ENCODE data around the gene MRPL16. TPM values are rescaled to one million over a fixed set of nuclear protein-coding genes. Genes with fewer than 3 reads are reported as not detected.

Gene MRPL16
- total and polyA plus RNA-seq, 3 donors from 2014 or later = 65.8 to 103 (median 87.9) TPM

- Histone ChIP-seq H3K9me3 (no peaks in the 10 kb centered on the region), H3K27ac (no peak overlapping the region), H3K36me3 (ENCODE audit: low read depth, missing control alignments) (no peaks in the 10 kb centered on the region), H3K4me1 (peaks cover 4% of the 10 kb centered on the region), H3K4me3 (peak overlapping the region in 1 of 2 donors; percentile 15), H3K27me3 (no peaks in the 10 kb centered on the region)
- WGBS, 2 donors = 63 to 72% methylated on average over 2 of the region's 2 CpGs
- intact Hi-C loops (cut with DNase I; ENCODE audit: low total_unique reads) = no loop called here
- DNase-seq = no peak
- no peak for TF ChIP-seq CTCF (IDR thresholded peaks at IDR 0.05)
Measured at GRCh38 chr11:59812220-59812619, 1.6 kb upstream of the MRPL16 start.

GRCh38 chr11:59810911-59811259 lies 307 bp upstream of the MRPL16 start:
- H3K36me3 ChIP-seq (ENCODE audit: low read depth, missing control alignments) = no peaks in the 10 kb centered on the region
- no peaks in the 10 kb centered on the region for H3K27me3 ChIP-seq
- intact Hi-C loops (cut with DNase I; ENCODE audit: low total_unique reads) = no loop called here
- H3K4me1 ChIP-seq = peaks cover 4% of the 10 kb centered on the region
- 1 to 6% methylated on average over 8 of the region's 8 CpGs for WGBS, 2 donors
- H3K4me3 ChIP-seq = peak overlapping the region; percentile 84 to 92
- TF ChIP-seq POLR2A (IDR thresholded peaks at IDR 0.05) = no peak
- TF ChIP-seq CTCF (IDR thresholded peaks at IDR 0.05) = no peak
- no peak for DNase-seq
- peak overlapping the region; percentile 85 to 88 for H3K27ac ChIP-seq
- no peaks in the 10 kb centered on the region for H3K9me3 ChIP-seq

- Histone ChIP-seq H3K4me3 (no peak overlapping the region), H3K4me1 (peaks cover 4% of the 10 kb centered on the region), H3K36me3 (ENCODE audit: low read depth, missing control alignments) (no peaks in the 10 kb centered on the region), H3K27ac (no peak overlapping the region), H3K9me3 (no peaks in the 10 kb centered on the region), H3K27me3 (no peaks in the 10 kb centered on the region)
- TF ChIP-seq POLR2A (IDR thresholded peaks at IDR 0.05) (no peak), CTCF (IDR thresholded peaks at IDR 0.05) (no peak)
- intact Hi-C loops (cut with DNase I; ENCODE audit: low total_unique reads) = no loop called here
- 40 to 78% methylated on average over 1 of the region's 1 CpG for WGBS, 2 donors
- DNase-seq = no peak
Measured at GRCh38 chr11:59807047-59807610, 3.4 kb downstream of the MRPL16 start.

- Histone ChIP-seq H3K27ac (no peak overlapping the region), H3K4me3 (no peak overlapping the region), H3K9me3 (no peaks in the 10 kb centered on the region), H3K27me3 (no peaks in the 10 kb centered on the region), H3K36me3 (ENCODE audit: low read depth, missing control alignments) (no peaks in the 10 kb centered on the region), H3K4me1 (no peaks in the 10 kb centered on the region)
- 96 to 98% methylated on average over 2 of the region's 2 CpGs for WGBS, 2 donors
- DNase-seq = no peak
- TF ChIP-seq CTCF (IDR thresholded peaks at IDR 0.05) (no peak), POLR2A (IDR thresholded peaks at IDR 0.05) (no peak)
- intact Hi-C loops (cut with DNase I; ENCODE audit: low total_unique reads) = loop anchor here (5.0 kb wide), 1 partner anchor 47 kb away; the partner anchor contains the start of gene STX3
Measured at GRCh38 chr11:59804061-59804460, 6.5 kb downstream of the MRPL16 start.

- TF ChIP-seq POLR2A (IDR thresholded peaks at IDR 0.05) (no peak), CTCF (IDR thresholded peaks at IDR 0.05) (peak; percentile 49 to 65 (median 59))
- Histone ChIP-seq H3K9me3 (no peaks in the 10 kb centered on the region), H3K4me3 (no peak overlapping the region), H3K4me1 (no peaks in the 10 kb centered on the region), H3K27me3 (no peaks in the 10 kb centered on the region), H3K27ac (no peak overlapping the region), H3K36me3 (ENCODE audit: low read depth, missing control alignments) (no peaks in the 10 kb centered on the region)
- 50 to 58% methylated on average over 4 of the region's 4 CpGs for WGBS, 2 donors
- intact Hi-C loops (cut with DNase I; ENCODE audit: low total_unique reads) = loop anchor here (5.0 kb wide), 1 partner anchor 45 kb away; the partner anchor contains the start of gene STX3
- DNase-seq = peak; percentile 41
Measured at GRCh38 chr11:59802639-59803176, 7.9 kb downstream of the MRPL16 start.
